Effector CD8-positive, alpha-beta T cell (primary cell): ENCODE results near the gene EGFR.

ENCODE experiments used
- DNase-seq: peaks from one replicate; lab custom pipeline; 2025; lab: John Stamatoyannopoulos, UW
- total RNA-seq, 4 experiments: gene quantifications; one replicate each; lab custom pipeline; 2026; lab: John Stamatoyannopoulos, UW

EGFR gene
- 0 to 0.71 (median 0.18) reads per million in 4 experiments for total RNA-seq

- DNase-seq = no peak
Observed at GRCh38 chr7:55018361-55019190, at the start of gene EGFR. Gene EGFR (plus strand): TSS chr7:55019017. CDS start chr7:55019278, 261 bp downstream.

GRCh38 chr7:54969208-54969967 is 49.4 kb upstream of the EGFR start:
- no peak for DNase-seq

GRCh38 chr7:54972733-54973294 is 46.0 kb upstream of the EGFR start:
- no peak for DNase-seq

DNA sequence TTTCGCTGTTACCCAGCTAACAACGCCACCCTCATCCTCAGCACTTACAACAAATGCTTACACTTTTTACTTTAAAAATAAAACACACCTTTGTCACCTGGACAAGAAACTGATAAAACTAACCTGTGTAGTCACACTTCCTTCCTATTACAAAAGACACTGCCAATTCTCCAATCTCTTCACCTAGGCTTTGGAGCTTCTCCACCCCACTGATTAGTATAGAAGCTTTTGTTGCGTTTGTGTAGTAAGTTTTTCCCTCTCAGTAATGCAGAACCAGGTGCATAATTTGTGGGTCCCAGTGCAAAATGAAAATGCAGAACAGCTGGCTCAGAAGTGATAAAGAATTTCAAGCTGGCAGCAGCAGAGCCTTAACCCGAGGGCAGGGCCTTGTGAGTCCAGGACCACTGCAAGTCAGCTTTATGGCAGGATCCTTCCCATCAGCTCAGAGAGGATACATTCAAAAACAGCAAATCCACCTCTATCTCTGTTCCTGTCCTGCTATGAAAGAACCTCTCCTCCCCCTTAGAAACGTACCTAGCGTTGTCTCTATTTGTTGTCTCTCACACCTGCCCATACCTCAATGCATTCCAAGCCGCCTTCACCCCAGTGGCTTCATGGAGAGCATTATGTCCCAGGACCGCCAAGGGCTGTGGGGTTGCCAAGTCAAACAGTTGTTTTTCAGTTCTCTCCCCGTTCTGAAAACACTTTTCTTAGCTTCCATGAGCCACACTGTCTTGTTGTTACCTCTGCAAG is 40.3 kb upstream of the EGFR start:
- DNase-seq = no peak

DNA sequence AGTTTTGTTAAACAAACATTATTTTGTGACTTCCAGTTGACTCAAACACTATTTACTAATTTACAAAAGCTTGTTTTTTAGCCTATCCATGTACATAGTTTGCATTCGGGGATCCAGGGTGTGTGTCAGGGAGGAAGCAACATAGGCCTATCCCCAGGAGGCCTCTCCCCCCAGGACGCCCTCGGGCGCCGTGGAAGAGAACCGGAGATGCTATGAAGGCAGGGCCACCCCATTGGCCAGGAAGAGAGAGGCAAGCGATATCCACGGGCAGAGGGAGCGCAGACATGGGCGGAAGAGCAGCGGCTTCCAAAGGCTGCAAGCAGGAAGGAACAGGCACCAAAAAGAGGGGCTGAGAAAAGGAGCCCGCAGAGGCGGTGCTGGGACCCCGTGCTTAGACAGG is 38.3 kb upstream of the EGFR start:
- DNase-seq = no peak

DNA sequence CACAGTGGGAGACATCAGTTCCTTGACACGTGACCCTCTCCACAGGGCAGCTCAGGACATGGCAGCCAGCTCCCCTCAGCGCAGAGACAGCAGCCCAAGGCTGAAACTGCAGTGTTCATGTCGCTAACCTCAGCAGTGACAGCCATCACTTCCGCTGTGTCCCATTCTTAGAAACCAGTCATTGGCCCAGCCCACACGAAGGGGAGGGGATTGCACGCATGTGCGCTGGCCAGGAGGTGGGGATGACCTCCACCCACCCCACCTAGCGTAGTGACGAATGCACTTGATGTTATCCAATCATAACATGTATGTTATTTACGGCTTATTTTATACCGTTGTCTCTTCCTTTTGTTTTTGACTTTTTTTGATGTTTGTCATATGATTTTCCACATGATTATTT is 36.9 kb upstream of the EGFR start:
- DNase-seq = no peak

GRCh38 chr7:54985426-54986330 is 33.1 kb upstream of the EGFR start:
- no peak for DNase-seq

DNA sequence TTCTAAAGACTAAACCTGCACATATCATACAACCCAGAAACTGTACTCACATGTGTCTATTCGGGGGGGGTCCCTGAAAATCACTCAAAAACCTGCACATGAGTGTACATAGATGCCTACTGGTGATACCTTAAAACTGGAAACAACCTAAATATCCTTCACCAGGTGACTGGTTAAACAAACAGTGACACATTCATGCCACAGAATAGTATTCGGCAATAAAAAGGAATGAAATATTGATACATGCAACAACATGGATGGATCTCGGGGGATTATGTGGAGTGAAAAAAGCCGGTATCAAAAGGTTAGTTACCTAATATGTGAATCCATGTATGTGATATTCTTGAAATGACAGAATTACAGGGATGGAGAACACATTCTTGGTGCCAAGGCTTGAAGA is 32.1 kb upstream of the EGFR start:
- DNase-seq = no peak

- no peak for DNase-seq
Observed at GRCh38 chr7:54987772-54988171, 31.0 kb upstream of the EGFR start.

DNA sequence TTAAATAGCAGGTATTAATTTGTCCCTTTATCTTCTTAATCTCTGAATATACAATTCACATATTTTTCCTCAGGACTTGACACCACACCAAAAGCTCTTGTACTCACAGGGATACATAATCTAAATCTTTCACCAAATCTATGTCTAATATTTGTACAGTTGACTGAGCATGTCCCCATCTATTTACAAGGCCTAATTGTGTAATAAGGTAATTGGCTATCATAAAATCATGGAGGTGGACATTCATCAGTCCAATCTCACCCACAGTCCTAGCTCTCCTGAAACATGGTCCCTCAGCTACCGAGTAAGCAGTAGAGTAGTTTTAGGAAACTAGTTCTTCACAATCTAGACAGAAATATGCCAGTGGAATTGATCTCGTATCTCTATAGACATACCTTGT is 30.3 kb upstream of the EGFR start:
- DNase-seq = no peak

DNA sequence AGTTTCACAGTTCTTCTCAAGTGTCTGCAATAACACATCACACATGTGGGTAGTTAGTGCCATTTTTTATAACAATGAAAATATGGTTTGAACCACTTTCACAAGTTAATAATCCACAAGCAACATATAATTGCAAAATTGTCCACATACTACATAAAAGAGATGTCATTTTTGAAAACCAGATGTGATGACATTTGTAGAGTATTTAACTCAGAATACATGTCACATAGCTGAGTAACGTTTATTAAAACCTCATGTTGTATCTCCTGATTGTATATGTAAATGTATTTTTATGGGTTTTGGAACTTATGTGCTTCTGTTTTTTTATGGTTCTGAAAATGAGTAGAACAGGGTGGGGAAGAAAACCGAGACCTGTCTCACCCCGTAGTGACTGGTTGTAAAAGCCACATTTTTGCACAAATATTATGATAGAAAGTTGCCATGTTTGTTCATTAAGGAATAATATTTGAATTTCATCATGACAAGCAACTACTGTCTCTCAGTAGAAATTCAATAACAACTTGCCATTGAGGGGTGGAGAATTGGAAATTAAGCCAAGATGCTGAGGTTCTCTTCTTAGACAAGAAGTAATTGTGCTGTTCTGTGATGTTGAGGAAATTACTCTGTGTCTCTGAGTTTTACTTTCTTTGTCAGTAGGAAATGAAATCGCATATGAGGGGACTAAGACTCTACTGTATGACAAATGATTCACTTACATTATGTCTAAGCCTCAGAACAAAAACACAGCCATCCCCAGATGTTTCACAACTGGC is 29.2 kb upstream of the EGFR start:
- no peak for DNase-seq

- no peak for DNase-seq
Observed at GRCh38 chr7:54991341-54991740, 27.5 kb upstream of the EGFR start.

- DNase-seq = no peak
Observed at GRCh38 chr7:54992871-54993475, 25.8 kb upstream of the EGFR start.

- DNase-seq = no peak
Observed at GRCh38 chr7:54995166-54995565, 23.7 kb upstream of the EGFR start.

DNA sequence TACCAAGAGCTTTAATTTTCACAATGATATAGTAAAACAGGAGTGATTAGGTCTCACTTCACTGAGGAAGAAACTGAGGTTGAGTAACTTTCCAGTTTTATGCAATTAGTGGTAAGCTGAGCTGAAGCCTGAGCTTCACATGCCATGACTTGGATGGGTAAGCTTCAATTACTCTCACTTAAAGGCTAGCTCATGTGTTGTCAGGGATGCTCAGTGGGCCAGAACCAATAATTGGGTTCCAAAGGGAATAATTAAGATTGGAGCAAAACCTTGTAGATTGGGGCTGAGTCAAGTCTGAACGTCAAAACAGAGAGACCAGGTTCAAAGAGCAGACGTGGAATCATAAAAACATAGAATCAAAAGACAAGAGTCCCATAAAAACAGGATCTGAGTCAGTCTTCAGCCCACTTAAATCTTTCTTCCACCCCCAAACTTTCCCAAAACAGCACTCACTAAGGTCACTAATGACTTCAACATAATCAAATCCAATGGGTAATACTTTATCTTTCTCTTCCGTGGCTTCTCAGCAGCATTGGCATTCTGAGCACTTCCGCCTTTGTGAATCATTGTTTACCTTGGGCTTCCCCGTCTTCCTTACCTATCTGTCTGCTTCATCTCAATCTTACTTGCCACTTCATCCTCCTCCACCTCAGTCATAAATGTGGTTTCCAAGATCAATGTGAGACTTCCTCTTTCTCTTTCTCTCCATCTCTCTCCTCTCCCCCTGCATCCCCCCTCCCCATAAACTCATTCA is 23.0 kb upstream of the EGFR start:
- no peak for DNase-seq

DNA sequence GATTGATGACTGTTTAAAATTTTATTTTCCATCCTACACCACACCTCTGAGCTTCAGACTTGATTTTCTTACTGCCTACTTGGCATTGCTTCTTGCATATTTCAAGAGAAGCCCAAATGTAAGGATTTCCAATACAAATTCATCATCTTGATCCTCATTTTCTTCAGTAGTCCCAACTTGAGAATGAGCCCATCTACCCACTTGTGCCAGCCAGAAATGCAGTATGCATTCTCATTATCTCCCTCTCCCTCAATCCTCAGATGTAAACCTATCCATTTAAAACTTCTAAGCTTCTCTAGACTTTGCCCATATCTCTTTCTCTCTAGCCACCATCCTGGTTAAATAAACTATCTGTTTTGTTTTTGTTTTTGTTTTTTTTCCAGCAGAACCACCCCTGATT is 22.4 kb upstream of the EGFR start:
- no peak for DNase-seq

DNA sequence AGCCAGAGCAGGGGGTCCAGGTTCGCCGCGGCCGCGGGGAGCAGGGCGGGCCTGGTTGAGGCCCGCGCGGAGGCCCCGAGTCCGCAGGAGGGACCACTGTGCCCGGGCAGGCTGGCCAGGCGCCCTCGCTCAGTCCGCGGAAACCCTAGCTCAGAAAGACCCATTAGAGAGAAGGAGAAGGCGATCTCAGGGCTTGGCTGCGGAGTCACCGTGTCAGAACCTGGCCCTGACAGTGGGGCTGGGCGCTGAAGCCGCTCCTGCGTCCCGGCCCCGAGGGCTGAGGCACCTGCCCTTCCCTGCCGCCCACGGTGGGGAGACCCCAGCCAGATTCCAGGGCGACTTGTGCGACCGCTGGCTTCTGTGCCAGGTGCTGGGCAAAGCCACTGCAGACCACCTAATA is 14.2 kb upstream of the EGFR start:
- no peak for DNase-seq

GRCh38 chr7:55005241-55005851 is 13.5 kb upstream of the EGFR start:
- no peak for DNase-seq

DNA sequence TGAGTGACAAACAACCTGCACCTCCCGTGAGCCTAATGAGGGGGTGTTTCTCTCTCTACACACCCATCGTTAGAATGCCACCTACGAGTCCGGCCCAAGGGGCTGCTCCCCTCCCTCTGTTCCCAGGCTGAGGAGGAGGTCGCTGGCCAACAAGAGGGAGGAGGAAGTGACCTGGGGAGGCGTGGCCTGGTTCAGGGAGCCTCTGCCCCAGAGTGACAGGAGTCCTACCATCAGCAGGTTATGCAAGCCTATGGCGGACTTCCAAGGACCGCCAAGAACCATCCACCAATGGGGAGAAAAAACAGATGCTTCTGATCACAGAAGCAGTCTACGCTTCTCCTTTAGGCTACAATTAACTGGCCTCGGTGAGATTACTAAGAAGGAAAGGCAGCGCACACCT is 12.3 kb upstream of the EGFR start:
- no peak for DNase-seq
